SU-DHL-6 (cell line): ENCODE data around the gene CLEC16A.

ENCODE experiments used
- H2AFZ ChIP-seq: fragments of 200-600 bp; sonication (generic); 2 replicates; pipeline ENCODE4 v1.6.1; 2014; ENCODE audit warnings: low read depth, mild to moderate bottlenecking, moderate library complexity, mixed read lengths, antibody characterized with exemption, low read length; ENCODE audit not compliant: severe bottlenecking
- H3F3A ChIP-seq: fragments of 200-600 bp; shearing (Covaris generic); 2 replicates; pipeline ENCODE4 v1.6.0; 2016; ENCODE audit warnings: antibody characterized with exemption, mild to moderate bottlenecking; ENCODE audit not compliant: insufficient read depth
- H3K27ac ChIP-seq: fragments of 200-600 bp; sonication (generic); 2 replicates; pipeline ENCODE4 v1.5.1; 2016; ENCODE audit warnings: low read depth, mild to moderate bottlenecking, low read length, moderate library complexity, mixed read lengths
- H3K27me3 ChIP-seq: fragments of 200-600 bp; sonication (generic), shearing (Covaris generic); 2 replicates; pipeline ENCODE4 v1.6.0; 2014; ENCODE audit warnings: mild to moderate bottlenecking, low read length
- H3K36me3 ChIP-seq: fragments of 200-600 bp; sonication (generic); 2 replicates; pipeline ENCODE4 v1.6.1; 2014; ENCODE audit warnings: mild to moderate bottlenecking, low read length, mixed read lengths
- H3K4me2 ChIP-seq: fragments of 300-600, 200-600 bp; shearing (Covaris generic), sonication (generic); 2 replicates; pipeline ENCODE4 v1.6.0; 2014; ENCODE audit warnings: low read length, low read depth, mild to moderate bottlenecking; ENCODE audit not compliant: poor library complexity, severe bottlenecking
- H3K4me3 ChIP-seq: fragments of 200-600 bp; sonication (generic); 2 replicates; pipeline ENCODE4 v1.5.1; 2014; ENCODE audit warnings: antibody characterized with exemption, low read length, mild to moderate bottlenecking, mixed read lengths; ENCODE audit not compliant: insufficient read depth, poor library complexity, severe bottlenecking
- H3K79me2 ChIP-seq: fragments of 200-600 bp; sonication (generic); 2 replicates; pipeline ENCODE4 v1.6.1; 2014; ENCODE audit warnings: mild to moderate bottlenecking, low read length, moderate library complexity; ENCODE audit not compliant: insufficient read depth
- H3K9ac ChIP-seq: fragments of 200-600 bp; sonication (generic); 2 replicates; pipeline ENCODE4 v1.7.0; 2014; ENCODE audit warnings: mild to moderate bottlenecking, low read length
- H3K9me2 ChIP-seq: fragments of 200-600 bp; sonication (generic); replicated peaks from 2 replicates; pipeline ENCODE4 v1.6.1; 2014; ENCODE audit warnings: low read length; ENCODE audit not compliant: insufficient read depth
- H3K9me3 ChIP-seq: fragments of 200-600 bp; sonication (generic); 2 replicates; pipeline ENCODE4 v1.6.1; 2014; ENCODE audit warnings: low read length, mixed read lengths; ENCODE audit not compliant: insufficient read depth
- H4K20me1 ChIP-seq: fragments of 200-600 bp; sonication (generic); 2 replicates; pipeline ENCODE4 v1.6.1; 2014; ENCODE audit warnings: low read depth, mild to moderate bottlenecking, antibody characterized with exemption, low read length, moderate library complexity, mixed read lengths
- CTCF ChIP-seq: fragments of 200-600 bp; sonication (generic); IDR thresholded peaks from one replicate; pipeline ENCODE4 v1.5.1; 2017; ENCODE audit warnings: antibody characterized with exemption, mild to moderate bottlenecking, low read length, moderate library complexity; ENCODE audit not compliant: insufficient read depth, poor library complexity, severe bottlenecking
- EZH2phosphoT487 ChIP-seq: fragments of 200-600 bp; sonication (generic), shearing (Covaris generic); conservative IDR thresholded peaks from 2 replicates; pipeline ENCODE4 v1.6.1; 2018; ENCODE audit warnings: mild to moderate bottlenecking, antibody characterized with exemption, low read length, moderate library complexity, mixed read lengths

Gene CLEC16A

GRCh38 chr16:10982465-10983150 is 38.2 kb downstream of the CLEC16A start:
- no peaks in the 10 kb centered on the region for H3K27me3 ChIP-seq
- no peaks in the 10 kb centered on the region for H3K9me2 ChIP-seq
- no peaks in the 10 kb centered on the region for H4K20me1 ChIP-seq
- H2AFZ ChIP-seq = no peak overlapping the region
- H3K9ac ChIP-seq = no peak overlapping the region
- H3K9me3 ChIP-seq = no peaks in the 10 kb centered on the region
- H3K4me2 ChIP-seq = no peak overlapping the region
- H3F3A ChIP-seq = no peaks in the 10 kb centered on the region; the same call in 1 of the 2 replicates
- no peaks in the 10 kb centered on the region for H3K79me2 ChIP-seq
- H3K36me3 ChIP-seq = no peaks in the 10 kb centered on the region
- no peak for TF ChIP-seq CTCF
- no peak for TF ChIP-seq EZH2phosphoT487
- no peak overlapping the region for H3K4me3 ChIP-seq
- H3K27ac ChIP-seq = no peak overlapping the region

GRCh38 chr16:10983159-10983558 is 38.8 kb downstream of the CLEC16A start:
- Histone ChIP-seq H4K20me1 (no peaks in the 10 kb centered on the region), H3K79me2 (no peaks in the 10 kb centered on the region), H3K9me3 (no peaks in the 10 kb centered on the region), H3K36me3 (no peaks in the 10 kb centered on the region), H3K9ac (no peak overlapping the region), H3K4me2 (no peak overlapping the region), H3F3A (no peaks in the 10 kb centered on the region; the same call in 1 of the 2 replicates), H3K27ac (no peak overlapping the region), H3K9me2 (no peaks in the 10 kb centered on the region), H3K27me3 (no peaks in the 10 kb centered on the region), H3K4me3 (no peak overlapping the region), H2AFZ (no peak overlapping the region)
- TF ChIP-seq EZH2phosphoT487 (no peak), CTCF (no peak)

- H3K9me3 ChIP-seq = no peaks in the 10 kb centered on the region
- H3F3A ChIP-seq = no peaks in the 10 kb centered on the region; the same call in 1 of the 2 replicates
- H3K9me2 ChIP-seq = no peaks in the 10 kb centered on the region
- H3K9ac ChIP-seq = no peak overlapping the region
- H4K20me1 ChIP-seq = no peaks in the 10 kb centered on the region
- H3K79me2 ChIP-seq = no peaks in the 10 kb centered on the region
- H3K4me2 ChIP-seq = no peak overlapping the region
- H3K27ac ChIP-seq = no peak overlapping the region
- H2AFZ ChIP-seq = no peak overlapping the region
- H3K27me3 ChIP-seq = no peaks in the 10 kb centered on the region
- H3K4me3 ChIP-seq = no peak overlapping the region
- no peaks in the 10 kb centered on the region for H3K36me3 ChIP-seq
- TF ChIP-seq CTCF (no peak), EZH2phosphoT487 (no peak)
Observed at GRCh38 chr16:10984509-10984908, 40.1 kb downstream of the CLEC16A start.
